Spleen (tissue), 13 donors: ENCODE data around the gene TFB1M. TPM values are rescaled to one million over a fixed set of nuclear protein-coding genes. Genes with fewer than 3 reads are reported as not detected.
"Not testable (repeated sequence)": the region's sequence is repeated elsewhere in the genome, so short reads cannot be mapped to it uniquely, and the experiment has no call there.

ENCODE experiments used
- DNase-seq: peaks from one replicate; pipeline ENCODE4 v3.0.0-alpha.2; 2020
- H3K27ac ChIP-seq, 8 donors: fragments of 200-600 bp; sonication (generic) in 7 of 8; 1 replicate in 4 of 8; 2 replicates in 4 of 8; pipeline versions ENCODE4 v1.5.0 to v1.8.0; 2016 to 2021; ENCODE audit warnings: inconsistent platforms in 4 of 8, mild to moderate bottlenecking in 4 of 8, moderate library complexity in 1 of 8
- H3K27me3 ChIP-seq, 7 donors: fragments of 200-600 bp; sonication (generic) in 6 of 7; replicated peaks in 1 of 7; 1 replicate in 4 of 7; 2 replicates in 3 of 7; pipeline versions ENCODE4 v1.5.0 to v1.8.0; 2016 to 2021; ENCODE audit warnings: inconsistent platforms in 3 of 7, mild to moderate bottlenecking in 1 of 7
- H3K36me3 ChIP-seq, 6 donors: fragments of 200-600 bp; sonication (generic) in 5 of 6; 1 replicate in 4 of 6; 2 replicates in 2 of 6; pipeline versions ENCODE4 v1.5.0 to v1.8.0; 2016 to 2021; ENCODE audit warnings: inconsistent platforms in 2 of 6
- H3K4me1 ChIP-seq, 6 donors: fragments of 200-600 bp; sonication (generic) in 5 of 6; 1 replicate in 3 of 6; 2 replicates in 3 of 6; pipeline versions ENCODE4 v1.5.0 to v1.8.0; 2016 to 2021; ENCODE audit warnings: inconsistent platforms in 3 of 6
- H3K4me3 ChIP-seq, 8 donors: fragments of 200-600 bp; sonication (generic) in 7 of 8; 1 replicate in 4 of 8; 2 replicates in 4 of 8; pipeline versions ENCODE4 v1.5.0 to v1.8.0; 2016 to 2021; ENCODE audit warnings: inconsistent platforms in 4 of 8, mild to moderate bottlenecking in 4 of 8, moderate library complexity in 2 of 8
- H3K9me3 ChIP-seq, 8 donors: fragments of 200-600 bp; sonication (generic) in 7 of 8; 1 replicate in 4 of 8; 2 replicates in 4 of 8; pipeline versions ENCODE4 v1.5.0 to v1.8.0; 2016 to 2021; ENCODE audit warnings: inconsistent platforms in 4 of 8
- POLR2A ChIP-seq, 3 donors: fragments of 450-650 bp; IDR thresholded peaks; one replicate each; pipeline ENCODE4 v1.5.1; 2017; ENCODE audit warnings: antibody characterized with exemption in 3 of 3, mild to moderate bottlenecking in 1 of 3
- POLR2AphosphoS5 ChIP-seq, 3 donors: sonication (generic); formaldehyde crosslinking; IDR thresholded peaks; one replicate each; pipeline ENCODE4 v1.5.1; 2017; ENCODE audit warnings: antibody characterized with exemption in 3 of 3
- WGBS, 5 donors: extraction: QIAGEN DNeasy Blood & Tissue Kit in 3 of 5; methylation state at CpG; one replicate each; pipeline versions ENCODE4 v1.1.5 to v1.1.7; 2013 to 2018; 5-methylcytosine and 5-hydroxymethylcytosine counted together
- intact Hi-C: fragments of 100-400 bp; cut with DNase I; formaldehyde crosslinking; loops from one replicate; pipeline ENCODE4 v1.15.0; 2023; ENCODE audit warnings: low total_unique reads
- long read RNA-seq, 2 donors: transcript quantifications; one replicate each; lab custom pipeline, GENCODE V29; 2026
- polyA plus RNA-seq, 3 donors: library from polyadenylated mRNA; stranded (reverse); fragments of 200-250 nt; gene quantifications; one replicate each; pipeline ENCODE4 v1.2.1, GENCODE V29; 2013
- total RNA-seq, 7 donors: library from RNA; depleted of rRNA in 3 of 7; stranded (reverse); fragments of >200 nt in 3 of 7; fragmentation: NEBNext Ultra II Directional in 4 of 7; extraction: Animal tissue kit (Norgen Biotek cat#: 25700) in 4 of 7; gene quantifications; one replicate each; pipeline versions ENCODE4 v1.1.0 to v1.2.1, GENCODE V29; 2016 to 2021
- TF ChIP-seq, protein P1 (sequence below), 11 experiments: fragments of 200-600 bp in 7 of 11; fragments of 450-650 bp in 4 of 11; sonication (generic) in 4 of 11; IDR thresholded peaks in 8 of 11; conservative IDR thresholded peaks in 3 of 11; 1 replicate in 7 of 11; 2 replicates in 4 of 11; pipeline versions ENCODE4 v1.4.0 to v1.8.0; 2016 to 2021; ENCODE audit warnings: antibody characterized with exemption in 11 of 11, inconsistent platforms in 4 of 11, mild to moderate bottlenecking in 1 of 11
- donor health status: healthy with polysubstance abuse.
- donor health status: DM: no; HTN: no; CAD: no; lungs with moderate emphysema.
- donor health status: DM: no; HTN: no; CAD: no.
- donor health status: Bipolar disorder and iron deficiency.
- donor health status: healthy.
- donor health status: DM: no; HTN: no; CAD: no.
- donor health status: DM: yes; HTN: yes; CAD: no.

Gene TFB1M
- total RNA-seq (10 to 100 TPM; 11.4 to 39.2 (median 24.0) TPM), polyA plus RNA-seq (10 to 100 TPM; 16.7 to 17.8 (median 16.7) TPM)
- long read RNA-seq, donor 1, partial matches to known transcripts, result 0 of 3 reads
- long read RNA-seq, donor 1, other reads (novel, unspliced or antisense), result 0 of 3 reads
- long read RNA-seq, donor 2, transcript TFB1M-201 (7 exons, 1,424 nt), result major isoform, 8 of 8 reads
- long read RNA-seq, donor 2, partial matches to known transcripts, result 0 of 8 reads
- long read RNA-seq, donor 2, other reads (novel, unspliced or antisense), result 0 of 8 reads

DNA sequence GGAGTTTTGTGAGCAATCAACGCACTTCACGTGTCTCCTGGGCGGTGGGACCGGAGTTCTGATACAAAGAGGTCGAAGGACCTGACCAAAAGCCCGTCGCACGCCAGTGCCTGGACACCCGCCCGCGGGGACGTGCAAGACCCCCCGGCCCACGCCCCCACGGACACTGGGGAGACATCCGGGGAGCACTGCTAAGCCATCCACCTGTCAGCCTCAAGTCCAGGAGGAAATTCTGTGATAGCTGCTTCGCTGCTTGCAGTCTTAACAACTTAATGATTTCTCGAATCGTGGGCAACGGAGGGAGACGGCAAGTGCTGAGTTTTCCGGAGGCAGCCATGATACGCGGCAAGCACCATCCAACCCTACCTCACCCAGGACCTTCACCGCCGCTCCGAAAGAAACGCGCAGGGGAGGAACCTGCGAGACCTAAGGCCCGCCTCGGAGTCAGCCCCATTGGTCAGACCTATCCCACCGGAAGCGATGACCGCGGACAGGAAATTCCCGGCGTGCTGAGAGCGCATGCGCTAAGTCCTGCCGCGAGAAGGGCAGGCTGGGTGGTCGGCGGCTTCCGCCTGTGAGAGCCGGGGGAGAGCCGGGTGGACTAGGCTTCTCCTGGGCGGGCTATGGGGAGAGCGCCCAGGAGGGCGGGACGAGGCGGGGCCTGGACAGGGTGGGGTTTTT lies at the start of gene TFB1M:
Gene TFB1M, minus strand, starts transcription at position 393 of the 681 bp plus-strand sequence. Its CDS starts 56 bp downstream, at position 337.
- Histone ChIP-seq H3K9me3 (no peaks in the 10 kb centered on the region), H3K4me1 (peaks cover 0 to 55% (median 29%) of the 10 kb centered on the region in 6 donors), H3K27me3 (no peaks in the 10 kb centered on the region), H3K27ac (peak within 1 kb of the TSS; percentile 69 to 94 (median 91)), H3K36me3 (peaks cover 0 to 18% (median 6%) of the 10 kb centered on the region in 6 donors), H3K4me3 (peak within 1 kb of the TSS; percentile 66 to 94 (median 83))
- peak; percentile 99 for DNase-seq
- TF ChIP-seq POLR2AphosphoS5 (IDR thresholded peaks at IDR 0.05), result peak; percentile 95 to 98 (median 98)
- TF ChIP-seq POLR2A (IDR thresholded peaks at IDR 0.05), result peak in 1 of 3 donors; percentile 82
- TF ChIP-seq, protein P1, sequence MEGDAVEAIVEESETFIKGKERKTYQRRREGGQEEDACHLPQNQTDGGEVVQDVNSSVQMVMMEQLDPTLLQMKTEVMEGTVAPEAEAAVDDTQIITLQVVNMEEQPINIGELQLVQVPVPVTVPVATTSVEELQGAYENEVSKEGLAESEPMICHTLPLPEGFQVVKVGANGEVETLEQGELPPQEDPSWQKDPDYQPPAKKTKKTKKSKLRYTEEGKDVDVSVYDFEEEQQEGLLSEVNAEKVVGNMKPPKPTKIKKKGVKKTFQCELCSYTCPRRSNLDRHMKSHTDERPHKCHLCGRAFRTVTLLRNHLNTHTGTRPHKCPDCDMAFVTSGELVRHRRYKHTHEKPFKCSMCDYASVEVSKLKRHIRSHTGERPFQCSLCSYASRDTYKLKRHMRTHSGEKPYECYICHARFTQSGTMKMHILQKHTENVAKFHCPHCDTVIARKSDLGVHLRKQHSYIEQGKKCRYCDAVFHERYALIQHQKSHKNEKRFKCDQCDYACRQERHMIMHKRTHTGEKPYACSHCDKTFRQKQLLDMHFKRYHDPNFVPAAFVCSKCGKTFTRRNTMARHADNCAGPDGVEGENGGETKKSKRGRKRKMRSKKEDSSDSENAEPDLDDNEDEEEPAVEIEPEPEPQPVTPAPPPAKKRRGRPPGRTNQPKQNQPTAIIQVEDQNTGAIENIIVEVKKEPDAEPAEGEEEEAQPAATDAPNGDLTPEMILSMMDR (IDR thresholded peaks at IDR 0.05 in 8 of 11, conservative IDR thresholded peaks at IDR 0.05 in 3 of 11), result peak in 1 of 11 experiments; percentile 12
- 0% methylated on average over 15 to 52 of the region's 52 CpGs for WGBS, 5 donors
- intact Hi-C loops, result no loop called here

DNA sequence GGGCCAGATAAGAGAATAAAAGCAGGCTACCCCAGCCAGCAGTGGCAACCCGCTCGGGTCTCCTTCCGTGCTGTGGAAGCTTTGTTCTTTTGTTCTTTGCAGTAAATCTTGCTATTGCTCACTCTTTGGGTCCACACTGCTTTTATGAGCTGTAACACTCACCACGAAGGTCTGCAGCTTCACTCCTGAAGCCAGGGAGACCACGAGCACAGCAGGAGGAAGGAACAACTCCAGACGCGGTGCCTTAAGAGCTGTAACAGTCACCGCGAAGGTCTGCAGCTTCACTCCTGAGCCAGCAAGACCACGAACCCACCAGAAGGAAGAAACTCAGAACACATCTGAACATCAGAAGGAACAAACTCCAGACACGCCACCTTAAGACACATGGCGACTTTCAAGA lies 49.7 kb upstream of the TFB1M start:
- H3K4me1 ChIP-seq, H3K27ac ChIP-seq, H3K36me3 ChIP-seq, intact Hi-C loops, H3K27me3 ChIP-seq, H3K4me3 ChIP-seq, DNase-seq: not testable (repeated sequence)
- 53 to 73% (median 58%) methylated on average over 12 of the region's 12 CpGs for WGBS, 5 donors
- H3K9me3 ChIP-seq, result peaks cover 0 to 18% (median 2%) of the 10 kb centered on the region in 8 donors

DNA sequence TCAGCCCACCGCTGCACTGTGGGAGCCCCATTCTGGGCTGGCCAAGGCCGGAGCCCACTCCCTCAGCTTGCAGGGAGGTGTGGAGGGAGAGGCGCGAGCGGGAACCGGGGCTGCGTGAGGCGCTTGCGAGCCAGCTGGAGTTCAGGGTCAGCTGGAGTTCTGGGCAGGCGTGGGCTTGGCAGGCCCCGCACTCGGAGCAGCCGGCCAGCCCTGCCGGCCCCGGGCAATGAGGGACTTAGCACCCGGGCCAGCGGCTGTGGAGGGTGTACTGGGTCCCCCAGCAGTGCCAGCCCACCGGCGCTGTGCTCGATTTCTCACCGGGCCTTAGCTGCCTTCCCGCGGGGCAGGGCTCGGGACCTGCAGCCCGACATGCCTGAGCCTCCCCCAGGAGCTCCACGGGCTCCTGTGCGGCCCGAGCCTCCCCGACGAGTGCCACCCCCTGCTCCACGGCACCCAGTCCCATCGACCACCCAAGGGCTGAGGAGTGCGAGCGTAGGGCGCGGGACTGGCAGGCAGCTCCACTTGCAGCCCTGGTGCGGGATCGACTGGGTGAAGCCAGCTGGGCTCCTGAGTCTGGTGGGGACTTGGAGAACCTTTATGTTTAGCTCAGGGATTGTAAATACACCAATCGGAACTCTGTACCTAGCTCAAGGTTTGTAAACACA lies 48.8 kb upstream of the TFB1M start:
- DNase-seq, result peak; percentile 51
- WGBS, 5 donors, result 94 to 97% (median 95%) methylated on average over 3 to 39 of the region's 39 CpGs

DNA sequence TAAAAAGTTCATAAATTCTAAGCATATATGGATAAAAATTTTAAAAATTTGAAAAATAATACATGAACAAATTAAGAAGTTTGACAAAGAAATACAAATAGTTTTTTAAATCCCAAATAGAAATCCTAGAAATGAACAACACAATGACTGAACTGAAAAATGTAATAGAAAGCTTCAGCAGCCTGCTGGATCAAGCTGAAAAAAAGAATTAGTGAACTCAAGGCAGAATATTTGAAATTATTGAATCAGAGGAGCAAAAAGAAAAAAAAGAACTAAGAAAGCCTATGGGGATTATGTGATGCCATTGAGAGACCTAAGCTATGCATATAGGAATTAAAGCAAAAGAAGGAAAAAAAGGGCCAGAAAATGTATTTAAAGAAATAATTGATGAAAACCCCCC lies 39.9 kb upstream of the TFB1M start:
- H3K36me3 ChIP-seq, result no peaks in the 10 kb centered on the region
- no peak for TF ChIP-seq POLR2AphosphoS5 (IDR thresholded peaks at IDR 0.05)
- no peak for TF ChIP-seq POLR2A (IDR thresholded peaks at IDR 0.05)
- TF ChIP-seq, protein P1 (IDR thresholded peaks at IDR 0.05 in 8 of 11, conservative IDR thresholded peaks at IDR 0.05 in 3 of 11), result no peak
- H3K4me1 ChIP-seq, result peaks cover 0 to 7% (median 0%) of the 10 kb centered on the region in 6 donors
- intact Hi-C loops, result no loop called here
- H3K27ac ChIP-seq, result no peak overlapping the region
- H3K27me3 ChIP-seq, result peaks cover 0 to 8% (median 0%) of the 10 kb centered on the region in 7 donors
- peaks cover 10 to 47% (median 29%) of the 10 kb centered on the region in 8 donors for H3K9me3 ChIP-seq
- no peak for DNase-seq
- no peak overlapping the region for H3K4me3 ChIP-seq

More for the DNA sequence above, 48.8 kb upstream of the TFB1M start:
- H3K4me1 ChIP-seq, H3K27me3 ChIP-seq, H3K27ac ChIP-seq, H3K4me3 ChIP-seq, intact Hi-C loops, H3K36me3 ChIP-seq: not testable (repeated sequence)
- H3K9me3 ChIP-seq, result peaks cover 0 to 18% (median 2%) of the 10 kb centered on the region in 8 donors

DNA sequence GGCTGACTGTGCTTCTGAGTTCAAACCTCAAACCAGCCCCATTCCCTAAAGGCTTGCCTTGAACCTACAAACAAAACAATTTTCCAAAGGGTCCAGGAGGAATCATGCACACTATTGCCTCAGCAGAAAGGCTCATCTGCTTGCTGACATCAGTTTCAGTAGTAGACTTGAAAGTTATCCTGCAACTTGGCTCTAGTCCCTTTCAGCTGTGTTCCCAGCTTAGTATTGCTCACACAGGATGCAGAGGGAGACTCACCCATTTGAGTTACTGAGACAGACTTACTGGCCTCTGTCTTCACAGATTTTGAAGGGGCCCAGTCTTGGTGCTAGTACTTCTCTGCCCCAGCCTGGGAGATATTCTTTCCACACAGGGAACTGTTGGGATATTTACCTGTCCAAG lies 38.5 kb upstream of the TFB1M start:
- no peak for DNase-seq
- peaks cover 0 to 8% (median 0%) of the 10 kb centered on the region in 7 donors for H3K27me3 ChIP-seq
- peaks cover 10 to 56% (median 31%) of the 10 kb centered on the region in 8 donors for H3K9me3 ChIP-seq
- peaks cover 0 to 7% (median 0%) of the 10 kb centered on the region in 6 donors for H3K4me1 ChIP-seq
- no peak overlapping the region for H3K4me3 ChIP-seq
- H3K36me3 ChIP-seq, result no peaks in the 10 kb centered on the region
- H3K27ac ChIP-seq, result no peak overlapping the region
- intact Hi-C loops, result no loop called here
- TF ChIP-seq, protein P1 (IDR thresholded peaks at IDR 0.05 in 8 of 11, conservative IDR thresholded peaks at IDR 0.05 in 3 of 11), result no peak
- TF ChIP-seq POLR2AphosphoS5 (IDR thresholded peaks at IDR 0.05) (no peak), POLR2A (IDR thresholded peaks at IDR 0.05) (no peak)
